ENCODE data around the gene METTL21C. TPM values are rescaled to one million over a fixed set of nuclear protein-coding genes. Genes with fewer than 3 reads are reported as not detected.

METTL21C gene
- total and polyA plus RNA-seq, 3 donors from 2014 or later, result 0.25 to 1.8 TPM; not detected in 1

DNA sequence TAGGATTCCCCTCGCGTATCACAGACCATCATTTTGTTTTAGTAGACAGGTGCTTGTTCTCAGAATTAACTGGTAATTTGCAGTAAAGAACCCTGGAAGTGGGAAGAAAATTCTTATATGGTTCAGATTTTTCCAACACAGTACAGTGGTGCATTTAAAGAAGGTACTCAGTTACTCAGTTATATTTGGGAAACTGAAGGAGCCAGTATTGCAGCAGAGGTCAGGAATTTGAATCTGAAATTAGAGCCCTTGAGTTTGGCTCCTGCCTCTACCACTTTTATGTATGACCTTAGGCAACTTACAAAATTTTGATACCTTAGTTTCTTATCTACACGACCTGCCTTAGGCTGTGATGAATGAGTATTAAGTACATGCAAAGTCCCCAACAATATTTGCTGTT, 19.7 kb downstream of the METTL21C start:
- intact Hi-C loops (cut with DNase I; ENCODE audit: low total_unique reads), result no loop called here
- Histone ChIP-seq H3K27me3 (no peaks in the 10 kb centered on the region), H3K36me3 (ENCODE audit: low read depth, missing control alignments) (no peaks in the 10 kb centered on the region), H3K4me1 (no peaks in the 10 kb centered on the region), H3K27ac (no peak overlapping the region), H3K4me3 (no peak overlapping the region), H3K9me3 (no peaks in the 10 kb centered on the region)
- TF ChIP-seq, protein P1, sequence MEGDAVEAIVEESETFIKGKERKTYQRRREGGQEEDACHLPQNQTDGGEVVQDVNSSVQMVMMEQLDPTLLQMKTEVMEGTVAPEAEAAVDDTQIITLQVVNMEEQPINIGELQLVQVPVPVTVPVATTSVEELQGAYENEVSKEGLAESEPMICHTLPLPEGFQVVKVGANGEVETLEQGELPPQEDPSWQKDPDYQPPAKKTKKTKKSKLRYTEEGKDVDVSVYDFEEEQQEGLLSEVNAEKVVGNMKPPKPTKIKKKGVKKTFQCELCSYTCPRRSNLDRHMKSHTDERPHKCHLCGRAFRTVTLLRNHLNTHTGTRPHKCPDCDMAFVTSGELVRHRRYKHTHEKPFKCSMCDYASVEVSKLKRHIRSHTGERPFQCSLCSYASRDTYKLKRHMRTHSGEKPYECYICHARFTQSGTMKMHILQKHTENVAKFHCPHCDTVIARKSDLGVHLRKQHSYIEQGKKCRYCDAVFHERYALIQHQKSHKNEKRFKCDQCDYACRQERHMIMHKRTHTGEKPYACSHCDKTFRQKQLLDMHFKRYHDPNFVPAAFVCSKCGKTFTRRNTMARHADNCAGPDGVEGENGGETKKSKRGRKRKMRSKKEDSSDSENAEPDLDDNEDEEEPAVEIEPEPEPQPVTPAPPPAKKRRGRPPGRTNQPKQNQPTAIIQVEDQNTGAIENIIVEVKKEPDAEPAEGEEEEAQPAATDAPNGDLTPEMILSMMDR (IDR thresholded peaks at IDR 0.05), result no peak
- TF ChIP-seq POLR2A (IDR thresholded peaks at IDR 0.05), result no peak
- no peak for DNase-seq
- WGBS, 2 donors, result 89 to 94% methylated on average over 3 of the region's 3 CpGs

DNA sequence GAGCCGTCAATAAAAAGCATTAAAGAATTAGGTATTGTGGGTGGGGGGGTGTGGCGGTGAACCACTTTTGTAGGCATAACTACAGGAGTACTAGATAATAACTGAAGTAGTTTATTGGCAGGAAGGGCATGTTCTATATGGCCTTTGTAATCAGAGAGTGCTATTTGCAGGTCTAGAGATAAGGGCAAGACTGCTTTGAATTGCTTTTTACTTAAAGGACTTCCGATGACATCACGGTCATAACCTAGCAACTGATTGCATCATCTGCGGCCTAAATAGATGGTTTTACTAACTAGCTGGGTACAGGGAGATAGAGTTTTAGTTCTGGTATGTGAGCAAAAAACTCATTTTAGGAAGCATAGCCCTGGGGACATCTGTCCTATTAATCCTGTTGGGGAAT, 24.7 kb downstream of the METTL21C start:
- H3K9me3 ChIP-seq, result no peaks in the 10 kb centered on the region
- intact Hi-C loops (cut with DNase I; ENCODE audit: low total_unique reads), result no loop called here
- WGBS, 2 donors, result 81 to 86% methylated on average over 5 of the region's 5 CpGs
- no peak for DNase-seq
- TF ChIP-seq, protein P1 (IDR thresholded peaks at IDR 0.05), result no peak
- TF ChIP-seq POLR2A (IDR thresholded peaks at IDR 0.05), result no peak
- no peaks in the 10 kb centered on the region for H3K4me1 ChIP-seq
- H3K27me3 ChIP-seq, result no peaks in the 10 kb centered on the region
- H3K27ac ChIP-seq, result no peak overlapping the region
- H3K4me3 ChIP-seq, result no peak overlapping the region
- H3K36me3 ChIP-seq (ENCODE audit: low read depth, missing control alignments), result no peaks in the 10 kb centered on the region

DNA sequence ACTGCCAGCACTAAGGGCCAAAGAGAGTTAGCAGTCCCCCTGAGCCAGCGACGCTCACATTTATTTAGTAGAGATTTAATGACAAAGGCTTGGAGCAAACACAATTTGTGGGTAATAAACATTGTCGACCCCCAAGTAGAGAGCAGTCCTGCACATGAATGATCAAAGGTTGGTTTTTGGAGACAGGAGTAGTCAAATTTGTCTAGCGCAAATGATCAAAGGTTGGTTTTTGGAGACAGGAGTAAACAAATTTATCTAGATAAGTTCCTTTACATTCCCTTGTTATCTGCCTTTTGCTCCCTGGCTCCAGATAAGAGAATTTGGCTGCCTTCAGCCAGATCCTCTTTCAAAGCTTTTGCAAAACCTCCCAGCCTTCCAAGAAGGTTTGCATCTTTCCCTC, 26.9 kb downstream of the METTL21C start:
- no peak overlapping the region for H3K27ac ChIP-seq
- no peaks in the 10 kb centered on the region for H3K4me1 ChIP-seq
- no peaks in the 10 kb centered on the region for H3K36me3 ChIP-seq (ENCODE audit: low read depth, missing control alignments)
- no peak for DNase-seq
- H3K9me3 ChIP-seq, result no peaks in the 10 kb centered on the region
- no peak overlapping the region for H3K4me3 ChIP-seq
- 97 to 98% methylated on average over 4 of the region's 4 CpGs for WGBS, 2 donors
- TF ChIP-seq, protein P1 (IDR thresholded peaks at IDR 0.05), result no peak
- no peak for TF ChIP-seq POLR2A (IDR thresholded peaks at IDR 0.05)
- H3K27me3 ChIP-seq, result no peaks in the 10 kb centered on the region
- intact Hi-C loops (cut with DNase I; ENCODE audit: low total_unique reads), result no loop called here

DNA sequence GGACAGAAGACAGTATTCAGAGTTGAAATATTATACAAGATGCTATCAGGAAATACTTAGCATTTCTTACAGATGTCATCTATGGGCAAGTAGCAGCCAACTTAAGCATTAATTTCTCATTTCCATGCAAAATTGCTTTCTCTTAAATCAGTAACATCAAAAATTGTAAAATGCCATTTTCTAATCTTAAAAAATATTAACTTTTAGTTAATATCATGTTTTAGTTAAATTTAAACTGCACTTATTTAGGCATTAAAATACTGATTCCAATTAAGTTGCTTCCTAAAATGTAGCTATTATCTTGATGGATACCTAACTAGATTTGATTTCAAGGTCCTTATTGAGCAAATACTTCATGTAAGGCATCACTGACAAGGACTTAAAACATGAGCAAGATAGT, 27.8 kb downstream of the METTL21C start:
- H3K36me3 ChIP-seq (ENCODE audit: low read depth, missing control alignments), result no peaks in the 10 kb centered on the region
- DNase-seq, result no peak
- H3K4me1 ChIP-seq, result no peaks in the 10 kb centered on the region
- intact Hi-C loops (cut with DNase I; ENCODE audit: low total_unique reads), result no loop called here
- no peaks in the 10 kb centered on the region for H3K27me3 ChIP-seq
- H3K4me3 ChIP-seq, result no peak overlapping the region
- TF ChIP-seq POLR2A (IDR thresholded peaks at IDR 0.05), result no peak
- TF ChIP-seq, protein P1 (IDR thresholded peaks at IDR 0.05), result no peak
- no peaks in the 10 kb centered on the region for H3K9me3 ChIP-seq
- no peak overlapping the region for H3K27ac ChIP-seq

DNA sequence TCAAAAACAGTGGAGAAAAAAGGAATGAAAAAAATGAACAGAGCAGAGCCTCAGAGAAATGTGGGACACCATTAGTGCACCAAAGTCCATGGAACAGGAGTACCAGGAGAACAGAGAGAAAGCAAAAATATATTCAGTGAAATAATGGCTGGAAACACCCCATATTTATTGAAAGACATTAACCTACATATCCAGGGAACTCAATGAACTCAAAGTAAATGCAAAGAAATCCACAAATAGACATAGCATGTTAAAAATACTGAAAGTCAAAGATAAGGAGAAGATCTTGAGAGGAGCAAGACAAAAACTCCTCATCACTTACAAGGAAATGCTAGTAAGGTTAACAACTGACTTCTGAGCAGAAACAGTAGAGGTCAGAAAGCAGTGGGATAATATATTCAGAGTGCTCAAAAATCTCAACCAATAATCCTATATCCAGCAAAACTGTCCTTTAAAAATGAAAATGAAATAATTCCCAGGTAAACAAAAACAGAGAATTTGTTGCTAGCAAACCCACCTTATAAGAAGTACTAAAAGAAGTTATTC, 35.6 kb downstream of the METTL21C start:
- TF ChIP-seq, protein P1 (IDR thresholded peaks at IDR 0.05), result no peak
- TF ChIP-seq POLR2A (IDR thresholded peaks at IDR 0.05), result no peak
- H3K27ac ChIP-seq, result no peak overlapping the region

More for the DNA sequence above, 35.6 kb downstream of the METTL21C start:
- no peaks in the 10 kb centered on the region for H3K4me1 ChIP-seq
- H3K9me3 ChIP-seq, result no peaks in the 10 kb centered on the region
- no peak for DNase-seq
- no peaks in the 10 kb centered on the region for H3K27me3 ChIP-seq
- intact Hi-C loops (cut with DNase I; ENCODE audit: low total_unique reads), result no loop called here
- no peaks in the 10 kb centered on the region for H3K36me3 ChIP-seq (ENCODE audit: low read depth, missing control alignments)
- H3K4me3 ChIP-seq, result no peak overlapping the region
